ELR (cell line): Measurements from ENCODE around the gene KIFC3.
A peak's percentile ranks its signal among the peaks of the same experiment; 100 is the strongest.

Experiments
- DNase-seq: peaks from one replicate; pipeline ENCODE4 v3.0.0-alpha.2; 2015; ENCODE audit warnings: low read depth

The KIFC3 gene

GRCh38 chr16:57765160-57765728, 37.0 kb downstream of the KIFC3 start:
- DNase-seq, result no peak

- DNase-seq, result peak; percentile 97
Measured at GRCh38 chr16:57764341-57765159, 37.7 kb downstream of the KIFC3 start.

- DNase-seq, result no peak
Measured at GRCh38 chr16:57764006-57764340, 38.3 kb downstream of the KIFC3 start.

- DNase-seq, result no peak
Measured at GRCh38 chr16:57763285-57764005, 38.8 kb downstream of the KIFC3 start.

- DNase-seq, result no peak
Measured at GRCh38 chr16:57762365-57763040, 39.8 kb downstream of the KIFC3 start.

GRCh38 chr16:57761957-57762356, 40.3 kb downstream of the KIFC3 start:
- no peak for DNase-seq

GRCh38 chr16:57761301-57761700, 41.0 kb downstream of the KIFC3 start:
- no peak for DNase-seq

- DNase-seq, result no peak
Measured at GRCh38 chr16:57760357-57761160, 41.7 kb downstream of the KIFC3 start.

- DNase-seq, result no peak
Measured at GRCh38 chr16:57759541-57760356, 42.5 kb downstream of the KIFC3 start.

- DNase-seq, result no peak
Measured at GRCh38 chr16:57759131-57759530, 43.2 kb downstream of the KIFC3 start.

GRCh38 chr16:57758331-57759117, 43.8 kb downstream of the KIFC3 start:
- DNase-seq, result no peak

- no peak for DNase-seq
Measured at GRCh38 chr16:57757883-57758282, 44.4 kb downstream of the KIFC3 start.

- DNase-seq, result peak; percentile 83
Measured at GRCh38 chr16:57757326-57757786, 44.9 kb downstream of the KIFC3 start.

GRCh38 chr16:57756424-57757325, 45.6 kb downstream of the KIFC3 start:
- DNase-seq, result no peak

- DNase-seq, result no peak
Measured at GRCh38 chr16:57755726-57756423, 46.4 kb downstream of the KIFC3 start.

- DNase-seq, result no peak
Measured at GRCh38 chr16:57755061-57755684, 47.1 kb downstream of the KIFC3 start.

- no peak for DNase-seq
Measured at GRCh38 chr16:57754354-57755060, 47.8 kb downstream of the KIFC3 start.
